ENCODE data around the gene SLC25A4.
"Not testable (repeated sequence)": the region's sequence is repeated elsewhere in the genome, so short reads cannot be mapped to it uniquely, and the experiment has no call there.

SLC25A4 gene

DNA sequence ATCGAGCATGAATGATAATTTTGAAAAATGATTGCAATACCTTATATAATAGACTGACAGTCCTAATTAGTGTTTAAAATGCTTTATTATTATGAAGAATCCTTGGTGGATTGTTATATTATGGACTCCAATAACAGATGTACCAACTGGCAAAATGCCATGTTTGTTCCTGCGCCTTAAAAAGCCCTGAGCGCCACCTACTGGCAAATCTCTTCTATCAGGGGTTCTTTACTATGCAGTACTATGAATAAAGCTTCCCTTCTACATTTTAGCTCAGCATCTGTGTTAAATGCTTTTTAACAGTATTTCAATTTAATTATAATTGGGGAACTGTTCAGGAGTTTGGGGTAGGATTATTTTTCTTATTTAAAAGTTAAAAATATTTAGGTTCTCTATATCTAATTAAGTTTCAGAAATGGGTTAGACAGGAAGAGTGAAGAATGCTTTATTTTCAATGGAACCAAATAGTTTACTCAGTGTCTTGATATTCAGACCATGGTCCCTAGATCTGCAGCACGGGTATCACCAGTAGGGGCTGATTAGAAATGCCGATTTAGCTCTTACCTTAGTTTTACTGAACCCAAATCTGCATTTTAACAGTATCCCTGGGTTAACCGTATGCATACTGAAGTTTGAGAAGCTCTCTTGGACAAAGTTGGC lies 40.7 kb downstream of the SLC25A4 start:
- peak; percentile 62 for DNase-seq (ENCODE audit: low spot score)

DNA sequence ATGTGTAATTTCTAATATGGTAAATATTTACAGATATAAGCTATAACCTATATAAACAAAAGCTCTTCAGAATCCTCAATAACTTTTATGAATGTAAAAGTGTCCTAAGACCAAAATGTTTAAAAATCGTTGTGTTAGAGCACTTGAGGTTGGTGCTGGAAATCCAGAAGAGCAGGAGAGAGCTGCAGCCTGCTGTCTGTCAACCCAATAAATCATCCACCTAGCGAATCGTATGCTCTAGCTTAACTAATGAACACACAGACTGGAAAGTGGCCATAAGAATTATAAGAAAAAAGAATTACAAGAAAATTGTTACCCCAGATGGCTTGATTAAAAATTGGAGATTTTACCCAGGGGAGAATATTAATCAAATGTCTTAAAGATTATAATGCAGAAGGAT lies 43.7 kb downstream of the SLC25A4 start:
- no peak for DNase-seq (ENCODE audit: low spot score)

DNA sequence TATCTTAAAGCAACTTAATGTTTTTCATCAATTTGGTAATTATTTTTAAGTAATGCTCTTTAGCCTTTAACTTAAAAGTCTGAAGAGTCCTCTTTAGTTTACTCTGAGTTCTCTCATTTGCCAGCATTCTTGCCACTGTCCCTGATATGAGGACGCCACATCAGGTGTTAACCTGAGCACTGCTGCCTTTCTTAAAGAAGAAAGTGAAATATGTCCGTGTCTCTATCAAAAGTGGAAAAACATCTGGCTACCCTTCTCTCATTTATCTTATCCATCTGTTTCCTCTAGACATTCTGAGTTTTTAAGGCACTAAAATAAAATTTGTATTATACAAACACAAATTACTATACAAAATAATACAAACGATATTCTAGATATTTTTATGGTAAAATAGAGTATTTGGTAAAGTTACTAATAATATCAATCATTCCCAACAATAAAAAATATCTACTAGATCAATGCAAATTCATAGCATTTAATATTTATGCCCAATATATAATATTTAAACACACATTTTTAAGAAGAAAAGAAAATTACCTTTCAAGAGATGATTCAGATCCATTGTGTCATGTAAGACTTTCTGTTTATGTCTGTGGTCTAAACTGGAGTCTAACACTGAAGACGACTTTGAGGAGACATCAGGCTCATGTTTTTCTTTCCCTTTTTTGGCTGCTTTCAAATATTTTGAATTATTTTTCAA lies 46.7 kb downstream of the SLC25A4 start:
- no peak for DNase-seq (ENCODE audit: low spot score)

DNA sequence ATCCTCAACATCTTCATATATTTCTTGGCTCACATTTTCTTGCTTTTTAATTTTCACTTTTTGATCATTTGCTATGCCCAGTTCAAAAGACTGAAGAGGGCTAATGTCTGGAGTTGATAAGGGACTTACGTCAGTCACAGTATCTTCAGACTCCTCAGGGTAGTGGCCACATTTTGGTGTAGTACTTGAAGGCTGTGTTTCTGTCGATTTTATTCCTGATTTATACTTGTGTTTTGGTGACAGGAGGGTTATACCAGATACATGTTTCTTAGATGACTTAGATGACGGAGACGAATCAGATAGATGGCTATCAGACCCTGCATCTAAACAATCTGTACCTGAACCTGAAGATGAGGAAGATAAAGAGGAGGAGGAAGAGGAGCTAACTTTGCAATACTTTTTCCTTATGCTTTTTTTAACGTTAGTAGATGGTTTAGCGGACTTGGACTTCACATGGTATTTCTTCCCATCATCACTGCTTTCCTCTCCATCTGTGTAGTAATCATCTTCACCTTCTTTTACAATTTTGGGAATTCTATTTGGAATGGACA lies 47.3 kb downstream of the SLC25A4 start:
- DNase-seq (ENCODE audit: low spot score) = no peak

DNA sequence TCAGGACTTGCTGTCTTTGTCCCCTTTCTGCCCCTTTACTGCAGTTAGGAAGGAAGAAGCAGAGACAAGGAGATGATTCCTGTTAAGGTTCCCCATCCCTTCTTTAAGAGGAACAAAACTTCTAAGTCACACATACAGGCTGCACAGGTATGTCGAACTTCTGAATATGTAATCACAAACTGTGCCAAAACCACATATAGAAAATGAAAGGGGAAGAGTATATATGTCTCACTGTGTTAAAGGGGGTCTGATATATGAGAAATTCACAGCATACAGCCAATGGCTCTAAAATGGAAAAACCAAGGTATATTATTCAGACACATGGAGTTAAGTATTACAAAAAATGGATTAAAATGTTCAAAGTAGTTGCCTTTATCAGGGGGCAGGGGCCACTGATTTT lies 49.0 kb downstream of the SLC25A4 start:
- no peak for DNase-seq (ENCODE audit: low spot score)

DNA sequence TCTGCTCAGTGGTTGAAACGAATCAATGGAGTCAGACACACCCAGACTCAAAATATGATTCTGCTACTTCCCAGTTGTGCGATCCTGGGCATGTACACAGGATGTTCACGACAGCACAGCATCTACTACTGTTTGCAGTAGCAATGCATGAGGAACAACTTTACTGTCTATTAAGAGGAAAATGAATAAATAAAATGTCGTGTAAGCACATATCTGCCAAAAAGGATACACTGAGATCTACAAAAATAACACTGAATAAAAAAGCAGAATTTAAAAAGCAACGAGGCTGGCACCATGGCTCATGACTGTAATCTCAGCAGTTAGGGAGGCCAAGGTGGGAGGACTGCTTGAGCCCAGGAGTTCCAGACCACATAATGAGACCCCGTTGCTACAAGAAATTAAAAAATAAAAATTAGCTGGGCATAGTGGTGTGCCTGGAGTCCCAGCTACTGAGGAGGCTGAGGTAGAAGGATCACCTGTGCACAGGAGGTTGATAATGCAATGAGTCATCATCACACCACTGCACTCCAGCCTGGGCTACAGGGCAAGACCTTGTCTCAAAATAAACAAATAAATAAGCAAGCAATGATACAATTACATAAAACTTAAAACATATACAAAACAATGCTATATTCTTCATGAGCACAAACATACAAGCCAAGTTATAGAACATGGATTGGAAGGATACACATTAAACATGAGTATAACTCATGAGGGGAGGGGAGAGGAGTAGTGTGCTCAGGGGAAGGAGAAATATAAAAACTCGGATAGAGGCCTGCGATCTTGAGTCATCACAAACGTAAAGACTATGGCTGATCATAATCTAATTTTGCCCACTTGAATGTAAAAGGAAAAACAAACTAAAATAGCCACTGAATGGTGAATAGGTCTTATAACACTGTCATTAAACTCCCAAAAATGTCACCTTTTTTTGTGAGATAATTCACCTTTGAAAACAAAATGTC lies 52.1 kb downstream of the SLC25A4 start:
- DNase-seq (ENCODE audit: low spot score) = no peak

DNA sequence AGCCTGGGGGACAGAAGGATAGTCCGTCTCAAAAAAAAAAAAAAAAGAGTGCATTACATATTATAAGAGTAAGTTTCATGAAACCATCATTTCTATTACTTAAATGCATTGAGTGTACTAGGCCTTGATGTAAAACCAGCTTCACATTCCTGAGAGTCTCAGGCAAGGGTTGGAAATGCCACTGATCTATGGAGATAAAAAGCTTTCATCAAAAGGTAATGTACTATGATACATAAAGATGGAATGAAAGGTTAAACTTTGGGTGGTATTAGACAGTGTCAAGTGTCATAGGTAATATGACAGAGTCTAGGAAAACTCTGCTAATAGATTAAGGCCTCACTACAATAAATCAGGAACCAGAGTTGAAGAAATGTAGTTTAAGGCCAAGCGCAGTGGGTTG lies 53.4 kb downstream of the SLC25A4 start:
- no peak for DNase-seq (ENCODE audit: low spot score)

DNA sequence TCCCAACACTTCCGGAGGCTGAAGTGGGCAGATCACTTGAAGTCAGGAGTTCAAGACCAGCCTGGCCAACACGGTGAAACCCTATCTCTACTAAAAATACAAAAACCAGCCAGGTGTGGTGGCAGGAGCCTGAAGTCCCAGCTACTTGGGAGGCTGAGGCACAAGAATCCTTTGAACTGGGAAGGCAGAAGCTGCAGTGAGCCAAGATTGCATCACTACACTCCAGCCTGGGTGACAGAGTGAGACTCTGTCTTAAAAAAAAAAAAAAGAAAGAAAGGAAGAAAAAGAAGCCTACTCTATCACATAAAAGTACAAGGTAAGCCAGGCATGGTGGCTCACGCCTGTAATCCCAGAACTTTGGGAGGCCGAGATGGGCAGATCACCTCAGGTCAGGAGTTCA lies 55.1 kb downstream of the SLC25A4 start:
- not testable (repeated sequence) for DNase-seq (ENCODE audit: low spot score)
